ENCODE results near the gene SRBD1. TPM values are rescaled to one million over a fixed set of nuclear protein-coding genes. Genes with fewer than 3 reads are reported as not detected.

SRBD1 gene
- total RNA-seq, 1 experiment from 2014 or later = 22.8 TPM

GRCh38 chr2:45610281-45611019, 617 bp downstream of the SRBD1 start:
- Mint-ChIP-seq H3K4me3 (peak overlapping the region; percentile 95), H3K27me3 (ENCODE audit: low read depth) (no peaks in the 10 kb centered on the region), H3K27ac (peak overlapping the region; percentile 96), H3K36me3 (no peaks in the 10 kb centered on the region), H3K4me1 (peaks cover 37% of the 10 kb centered on the region), H3K9me3 (no peaks in the 10 kb centered on the region)
- ChIA-PET POLR2A (no interaction called here), CTCF (interaction anchor here (0.5 to 1.4 kb wide), 9 partner anchors 25 to 717 kb away, joined by 3 to 9 read pairs (median 3); partner anchors contain the start of gene SIX2)
- TF ChIP-seq USF1 (CRISPR knock-in tag; IDR thresholded peaks at IDR 0.05) (peak; percentile 96), SP1 (CRISPR knock-in tag; conservative IDR thresholded peaks at IDR 0.05) (peak; percentile 22; the same call in 1 of the 2 replicates), USF2 (CRISPR knock-in tag; IDR thresholded peaks at IDR 0.05) (peak; percentile 95), CREM (CRISPR knock-in tag; IDR thresholded peaks at IDR 0.05) (no peak), JUN (CRISPR knock-in tag; IDR thresholded peaks at IDR 0.05) (no peak), PREB (CRISPR knock-in tag; IDR thresholded peaks at IDR 0.05; ENCODE audit: borderline replicate concordance) (0 out of 2 replicates have a peak, but pooled peaks have one; percentile 63), GTF2I (CRISPR knock-in tag; conservative IDR thresholded peaks at IDR 0.05) (no peak), TEAD1 (CRISPR knock-in tag; IDR thresholded peaks at IDR 0.05) (peak; percentile 39; the same call in 1 of the 2 replicates)
- TF ChIP-seq, protein P1, sequence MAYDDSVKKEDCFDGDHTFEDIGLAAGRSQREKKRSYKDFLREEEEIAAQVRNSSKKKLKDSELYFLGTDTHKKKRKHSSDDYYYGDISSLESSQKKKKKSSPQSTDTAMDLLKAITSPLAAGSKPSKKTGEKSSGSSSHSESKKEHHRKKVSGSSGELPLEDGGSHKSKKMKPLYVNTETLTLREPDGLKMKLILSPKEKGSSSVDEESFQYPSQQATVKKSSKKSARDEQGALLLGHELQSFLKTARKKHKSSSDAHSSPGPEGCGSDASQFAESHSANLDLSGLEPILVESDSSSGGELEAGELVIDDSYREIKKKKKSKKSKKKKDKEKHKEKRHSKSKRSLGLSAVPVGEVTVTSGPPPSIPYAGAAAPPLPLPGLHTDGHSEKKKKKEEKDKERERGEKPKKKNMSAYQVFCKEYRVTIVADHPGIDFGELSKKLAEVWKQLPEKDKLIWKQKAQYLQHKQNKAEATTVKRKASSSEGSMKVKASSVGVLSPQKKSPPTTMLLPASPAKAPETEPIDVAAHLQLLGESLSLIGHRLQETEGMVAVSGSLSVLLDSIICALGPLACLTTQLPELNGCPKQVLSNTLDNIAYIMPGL (CRISPR knock-in tag; IDR thresholded peaks at IDR 0.05) = 0 out of 2 replicates have a peak, but pooled peaks have one; percentile 25
- TF ChIP-seq, protein P2, sequence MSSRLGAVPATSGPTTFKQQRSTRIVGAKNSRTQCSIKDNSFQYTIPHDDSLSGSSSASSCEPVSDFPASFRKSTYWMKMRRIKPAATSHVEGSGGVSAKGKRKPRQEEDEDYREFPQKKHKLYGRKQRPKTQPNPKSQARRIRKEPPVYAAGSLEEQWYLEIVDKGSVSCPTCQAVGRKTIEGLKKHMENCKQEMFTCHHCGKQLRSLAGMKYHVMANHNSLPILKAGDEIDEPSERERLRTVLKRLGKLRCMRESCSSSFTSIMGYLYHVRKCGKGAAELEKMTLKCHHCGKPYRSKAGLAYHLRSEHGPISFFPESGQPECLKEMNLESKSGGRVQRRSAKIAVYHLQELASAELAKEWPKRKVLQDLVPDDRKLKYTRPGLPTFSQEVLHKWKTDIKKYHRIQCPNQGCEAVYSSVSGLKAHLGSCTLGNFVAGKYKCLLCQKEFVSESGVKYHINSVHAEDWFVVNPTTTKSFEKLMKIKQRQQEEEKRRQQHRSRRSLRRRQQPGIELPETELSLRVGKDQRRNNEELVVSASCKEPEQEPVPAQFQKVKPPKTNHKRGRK (CRISPR knock-in tag; IDR thresholded peaks at IDR 0.05; ENCODE audit: borderline replicate concordance) = no peak
- peak; percentile 59 for ATAC-seq
- peak; percentile 24 for DNase-seq (ENCODE audit: low spot score)

DNA sequence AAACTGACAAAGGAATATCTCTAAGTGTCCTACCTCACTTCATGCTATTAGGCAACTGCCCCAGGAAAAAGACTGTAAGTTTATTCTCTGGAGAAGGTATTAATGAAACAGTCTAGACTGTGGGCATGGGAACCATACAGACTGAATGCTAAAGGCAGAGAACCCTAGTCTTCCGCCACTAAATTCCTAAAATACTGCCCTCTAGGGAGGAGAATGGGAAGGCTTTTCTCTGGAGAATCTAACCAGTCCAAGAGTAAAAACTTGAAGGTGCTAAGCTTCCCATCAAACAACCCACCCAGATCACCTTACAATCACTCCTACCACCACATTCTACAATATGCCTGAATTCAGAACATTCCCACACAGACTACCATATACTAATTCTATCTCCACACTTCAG, 3.4 kb downstream of the SRBD1 start:
- no peak for DNase-seq (ENCODE audit: low spot score)
- POLR2A ChIA-PET = no interaction called here
- H3K9me3 Mint-ChIP-seq = no peaks in the 10 kb centered on the region
- H3K27me3 Mint-ChIP-seq (ENCODE audit: low read depth) = no peaks in the 10 kb centered on the region
- peaks cover 11% of the 10 kb centered on the region for H3K36me3 Mint-ChIP-seq
- CTCF ChIA-PET = interaction anchor here (0.6 to 2.3 kb wide), 18 partner anchors 9 to 632 kb away, joined by 3 to 19 read pairs (median 4); no protein-coding TSS in a partner anchor
- H3K4me3 Mint-ChIP-seq = no peak overlapping the region
- TF ChIP-seq, protein P3, sequence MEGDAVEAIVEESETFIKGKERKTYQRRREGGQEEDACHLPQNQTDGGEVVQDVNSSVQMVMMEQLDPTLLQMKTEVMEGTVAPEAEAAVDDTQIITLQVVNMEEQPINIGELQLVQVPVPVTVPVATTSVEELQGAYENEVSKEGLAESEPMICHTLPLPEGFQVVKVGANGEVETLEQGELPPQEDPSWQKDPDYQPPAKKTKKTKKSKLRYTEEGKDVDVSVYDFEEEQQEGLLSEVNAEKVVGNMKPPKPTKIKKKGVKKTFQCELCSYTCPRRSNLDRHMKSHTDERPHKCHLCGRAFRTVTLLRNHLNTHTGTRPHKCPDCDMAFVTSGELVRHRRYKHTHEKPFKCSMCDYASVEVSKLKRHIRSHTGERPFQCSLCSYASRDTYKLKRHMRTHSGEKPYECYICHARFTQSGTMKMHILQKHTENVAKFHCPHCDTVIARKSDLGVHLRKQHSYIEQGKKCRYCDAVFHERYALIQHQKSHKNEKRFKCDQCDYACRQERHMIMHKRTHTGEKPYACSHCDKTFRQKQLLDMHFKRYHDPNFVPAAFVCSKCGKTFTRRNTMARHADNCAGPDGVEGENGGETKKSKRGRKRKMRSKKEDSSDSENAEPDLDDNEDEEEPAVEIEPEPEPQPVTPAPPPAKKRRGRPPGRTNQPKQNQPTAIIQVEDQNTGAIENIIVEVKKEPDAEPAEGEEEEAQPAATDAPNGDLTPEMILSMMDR (IDR thresholded peaks at IDR 0.05) = peak; percentile 43
- no peak for TF ChIP-seq GABPB1 (CRISPR knock-in tag; IDR thresholded peaks at IDR 0.05)
- H3K4me1 Mint-ChIP-seq = peaks cover 30% of the 10 kb centered on the region
- 0 out of 2 replicates have a peak overlapping the region, but pooled peaks have one; percentile 19 for H3K27ac Mint-ChIP-seq
- peak; percentile 55 for ATAC-seq

Measured in WTC11 (cell line).